HTR-8/SVneo (cell line): Measurements from ENCODE around the gene PITPNC1.
A peak's percentile ranks its signal among the peaks of the same experiment; 100 is the strongest.
"Not testable (repeated sequence)": the region's sequence is repeated elsewhere in the genome, so short reads cannot be mapped to it uniquely, and the experiment has no call there.

Experiments
- DNase-seq: peaks from one replicate; pipeline ENCODE4 v3.0.0; 2011; ENCODE audit warnings: low spot score, mixed read lengths; ENCODE audit not compliant: insufficient read length
- FAIRE-seq: peaks from 2 replicates; lab custom pipeline; 2011; peaks lifted over from hg19 to GRCh38; lab: Jason Lieb, UNC

The PITPNC1 gene

DNA sequence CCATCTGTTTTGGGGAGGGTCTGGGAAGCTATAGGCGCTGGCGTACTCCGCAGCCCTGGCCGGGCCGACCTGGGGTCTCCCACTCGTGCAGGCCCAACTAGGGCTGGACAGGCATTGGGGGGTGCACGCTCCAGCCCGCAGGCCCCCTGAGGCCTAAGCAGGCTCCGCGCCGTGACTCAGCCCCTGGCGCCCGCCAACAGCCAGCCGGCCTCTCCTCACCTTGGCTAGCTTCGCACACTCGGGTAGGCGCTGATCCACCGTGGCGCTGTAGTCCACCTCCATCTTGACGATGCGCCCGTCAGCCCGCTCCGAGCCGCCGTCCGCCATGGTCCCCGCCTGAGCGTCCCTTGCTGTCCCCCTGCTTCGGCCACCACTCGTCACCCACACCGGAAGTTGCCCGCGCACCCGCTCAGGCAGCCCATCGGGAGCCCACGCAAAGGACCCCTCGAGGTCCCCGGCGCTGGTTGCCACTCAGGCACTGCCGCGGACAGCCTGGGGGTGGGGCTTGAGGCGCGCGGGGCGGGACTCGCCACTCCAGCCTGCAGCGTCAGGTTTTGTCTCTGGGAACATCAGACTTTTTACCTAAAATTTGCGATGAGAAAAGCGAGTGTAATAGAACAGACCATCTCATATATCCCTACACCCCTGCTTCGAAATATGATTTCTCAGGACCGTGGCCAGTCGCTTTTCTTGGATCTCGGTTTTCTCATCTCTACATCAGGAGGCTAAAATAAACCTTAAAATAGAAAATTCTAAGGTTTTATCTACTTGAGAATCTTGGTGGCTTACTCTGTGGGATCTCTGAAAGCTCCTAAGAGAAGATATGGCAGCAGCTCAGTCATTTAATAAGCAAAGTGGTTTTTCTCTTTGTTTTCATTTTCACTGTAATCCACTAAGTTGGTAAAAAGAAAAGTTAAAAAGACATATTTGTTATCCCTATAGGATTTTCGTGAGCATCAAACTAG is 10.6 kb upstream of the PITPNC1 start, which contains the start of gene PSMD12:
Gene PSMD12, minus strand, starts transcription at position 385 of the 965 bp plus-strand sequence. Its CDS starts 58 bp downstream, at position 327.
- DNase-seq, result peak; percentile 96
- peak; percentile 83 for FAIRE-seq

DNA sequence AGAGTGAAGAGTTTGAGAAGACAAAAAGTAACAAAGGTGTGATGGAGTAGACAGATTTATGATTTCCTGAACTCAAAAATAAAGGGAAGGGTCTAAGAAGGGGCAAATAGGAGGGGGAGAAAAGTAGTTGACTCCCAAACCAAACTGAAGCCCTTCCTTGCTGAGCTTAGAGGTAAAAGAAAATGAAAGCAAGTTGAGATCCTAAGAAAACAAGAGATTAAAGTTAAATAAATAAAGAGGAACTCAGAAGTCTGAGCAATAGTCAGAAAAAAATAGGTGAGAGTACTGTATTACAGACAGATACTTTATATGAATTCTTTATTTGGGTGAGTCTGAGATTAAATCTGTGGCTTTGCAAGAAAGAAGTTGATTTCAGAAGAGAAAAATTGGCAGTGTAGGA is 7.4 kb upstream of the PITPNC1 start:
- FAIRE-seq, result no peak
- DNase-seq, result no peak

DNA sequence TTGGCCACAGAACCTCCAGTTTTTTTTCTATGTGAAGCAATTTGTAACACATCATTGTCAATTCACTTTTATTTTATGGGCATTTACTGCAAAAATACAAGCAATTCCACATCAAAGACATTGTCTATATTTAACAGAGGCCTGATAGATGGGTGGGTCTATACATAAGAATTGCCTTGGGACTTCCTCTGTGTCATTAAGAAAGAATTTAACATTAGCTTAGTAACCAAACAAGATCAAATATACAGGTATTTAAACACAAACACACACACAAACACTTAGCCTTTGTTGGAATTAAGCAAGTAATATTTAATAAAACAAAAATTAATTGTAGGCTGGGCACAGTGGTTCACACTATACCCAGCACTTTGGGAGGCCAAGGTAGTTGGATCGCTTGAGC is 4.3 kb upstream of the PITPNC1 start:
- DNase-seq (no peak), FAIRE-seq (no peak)

DNA sequence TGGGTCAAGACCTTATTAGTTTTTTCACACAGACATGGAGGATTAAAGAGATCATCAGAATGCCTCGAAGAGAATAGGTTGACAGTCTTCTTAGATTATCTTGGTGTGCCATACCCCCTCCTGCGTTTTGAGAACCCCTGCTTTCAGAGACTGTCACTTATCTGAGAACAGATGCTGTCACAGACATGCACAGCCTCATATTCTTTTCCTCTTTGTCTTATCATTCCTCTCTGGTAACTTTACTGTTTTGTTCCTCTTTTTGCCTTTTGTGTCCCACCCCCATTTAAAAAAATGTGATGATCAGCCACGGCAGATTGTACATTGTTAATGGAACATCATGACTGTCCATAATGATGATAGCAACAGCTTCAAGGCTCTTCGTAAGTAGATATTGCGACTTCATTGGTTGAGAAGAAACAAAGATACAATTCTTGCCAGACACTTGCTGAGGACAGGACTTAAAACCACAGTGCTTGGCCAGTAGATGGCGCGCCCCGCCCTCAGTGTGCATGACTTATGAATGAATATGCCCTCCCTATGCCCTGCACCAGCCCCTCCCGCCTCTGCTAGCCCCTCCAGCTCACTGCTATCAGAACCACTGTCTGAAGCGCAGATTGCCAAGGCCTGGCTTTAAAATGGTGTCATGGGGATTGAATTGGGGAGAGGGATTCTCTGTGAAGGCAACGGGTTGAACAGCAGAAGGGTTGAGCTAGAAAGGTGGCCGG is 2.6 kb upstream of the PITPNC1 start:
- DNase-seq, result peak; percentile 86
- peak; percentile 87 for FAIRE-seq

DNA sequence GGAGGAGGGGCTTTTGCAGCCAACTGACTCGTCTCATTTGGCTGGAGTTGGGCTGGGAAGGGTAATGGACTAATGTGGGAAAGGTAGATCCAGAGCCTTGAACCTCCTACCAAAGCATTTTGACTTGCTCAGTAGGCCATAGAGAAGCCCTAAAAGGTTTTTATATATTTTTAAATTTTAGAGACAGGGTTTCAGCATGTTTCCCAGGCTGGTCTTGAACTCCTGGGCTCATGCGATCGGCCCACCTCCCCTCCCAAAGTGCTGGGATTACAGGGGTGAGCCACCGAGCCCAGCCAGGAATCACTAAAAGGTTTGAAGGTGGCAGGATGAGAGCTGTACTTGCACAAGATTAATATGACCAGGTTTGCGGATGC is 2.0 kb upstream of the PITPNC1 start:
- FAIRE-seq (no peak), DNase-seq (no peak)

DNA sequence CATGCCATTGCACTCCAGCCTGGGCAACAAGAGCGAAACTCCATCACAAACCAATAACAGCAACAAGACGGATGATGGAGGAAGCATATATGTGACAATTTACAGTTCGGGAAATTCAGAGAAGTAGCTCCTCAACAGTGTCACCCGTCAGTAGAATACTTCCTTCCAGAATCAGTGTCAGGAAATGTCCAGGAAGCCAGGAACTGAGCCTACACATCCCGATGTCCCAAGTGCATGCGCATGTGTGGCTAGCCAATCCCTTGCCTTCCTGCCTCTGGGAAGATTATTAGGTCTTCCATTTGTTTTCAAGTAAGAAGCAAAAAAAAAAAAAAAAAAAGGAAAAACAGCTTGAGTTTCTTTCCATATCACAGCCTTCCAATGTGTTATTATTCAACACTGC is 1.4 kb upstream of the PITPNC1 start:
- DNase-seq (no peak), FAIRE-seq (no peak)

DNA sequence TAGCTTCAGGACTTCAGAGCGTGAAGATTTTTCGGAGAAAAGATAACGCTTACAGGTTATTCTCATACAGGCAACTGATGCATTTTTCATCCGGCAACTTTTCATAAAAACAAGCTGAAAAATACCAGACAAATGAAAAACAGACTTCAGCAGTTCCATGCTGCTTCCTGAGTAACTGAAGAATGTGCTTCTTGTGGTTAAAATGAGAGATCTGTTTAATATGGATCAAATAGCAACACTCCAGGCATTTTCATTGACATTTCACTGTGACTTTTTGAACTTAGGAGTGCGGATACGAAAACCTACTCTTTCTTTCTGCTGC is 705 bp upstream of the PITPNC1 start:
- DNase-seq, result no peak
- no peak for FAIRE-seq

DNA sequence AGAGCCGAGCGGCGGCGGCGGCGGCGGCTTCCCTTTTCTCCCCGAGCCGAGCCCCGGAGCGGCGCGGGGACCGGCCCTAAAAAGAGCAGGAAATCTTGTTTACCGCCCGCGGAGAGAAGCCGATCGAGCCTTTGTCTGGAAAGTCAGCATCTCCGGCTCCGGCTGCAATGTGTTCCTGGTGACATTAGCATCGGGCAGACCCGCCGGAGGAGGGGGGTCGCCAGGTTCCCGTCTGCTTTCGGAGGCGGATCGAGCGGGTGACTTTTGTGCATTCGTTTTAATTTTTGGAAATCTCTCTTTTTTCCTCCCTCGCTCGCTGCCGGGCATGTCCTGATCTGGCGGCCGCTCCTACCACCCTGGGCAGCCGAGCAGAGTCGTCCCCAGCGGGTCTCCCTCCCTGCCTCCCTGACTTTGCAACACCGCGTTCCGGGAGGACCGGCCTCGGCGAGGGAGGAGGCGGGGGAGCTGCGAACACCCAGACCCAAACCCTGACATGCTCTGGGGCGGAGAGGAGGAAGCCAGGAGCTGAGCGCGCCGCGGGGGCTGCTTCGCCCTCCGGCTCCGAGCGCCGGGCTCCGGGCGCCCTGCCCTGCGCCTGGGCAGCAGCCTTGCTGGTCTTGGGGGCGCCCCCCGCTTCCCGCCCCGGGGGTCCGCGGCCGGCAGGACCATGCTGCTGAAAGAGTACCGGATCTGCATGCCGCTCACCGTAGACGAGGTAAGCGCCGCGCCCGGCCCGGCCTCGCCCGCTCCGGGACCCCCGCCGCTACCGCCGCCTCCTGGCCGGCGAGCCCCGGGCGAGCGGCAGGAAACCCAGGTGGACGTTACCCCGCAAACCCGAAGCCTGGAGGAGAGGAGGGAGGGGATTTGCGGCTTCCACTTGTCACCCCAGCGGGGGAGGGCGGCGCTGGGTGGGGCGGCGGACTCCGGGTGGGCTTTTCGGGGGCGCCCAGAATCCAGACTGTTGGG is 690 bp downstream of the PITPNC1 start:
- DNase-seq (peak; percentile 43), FAIRE-seq (no peak)

DNA sequence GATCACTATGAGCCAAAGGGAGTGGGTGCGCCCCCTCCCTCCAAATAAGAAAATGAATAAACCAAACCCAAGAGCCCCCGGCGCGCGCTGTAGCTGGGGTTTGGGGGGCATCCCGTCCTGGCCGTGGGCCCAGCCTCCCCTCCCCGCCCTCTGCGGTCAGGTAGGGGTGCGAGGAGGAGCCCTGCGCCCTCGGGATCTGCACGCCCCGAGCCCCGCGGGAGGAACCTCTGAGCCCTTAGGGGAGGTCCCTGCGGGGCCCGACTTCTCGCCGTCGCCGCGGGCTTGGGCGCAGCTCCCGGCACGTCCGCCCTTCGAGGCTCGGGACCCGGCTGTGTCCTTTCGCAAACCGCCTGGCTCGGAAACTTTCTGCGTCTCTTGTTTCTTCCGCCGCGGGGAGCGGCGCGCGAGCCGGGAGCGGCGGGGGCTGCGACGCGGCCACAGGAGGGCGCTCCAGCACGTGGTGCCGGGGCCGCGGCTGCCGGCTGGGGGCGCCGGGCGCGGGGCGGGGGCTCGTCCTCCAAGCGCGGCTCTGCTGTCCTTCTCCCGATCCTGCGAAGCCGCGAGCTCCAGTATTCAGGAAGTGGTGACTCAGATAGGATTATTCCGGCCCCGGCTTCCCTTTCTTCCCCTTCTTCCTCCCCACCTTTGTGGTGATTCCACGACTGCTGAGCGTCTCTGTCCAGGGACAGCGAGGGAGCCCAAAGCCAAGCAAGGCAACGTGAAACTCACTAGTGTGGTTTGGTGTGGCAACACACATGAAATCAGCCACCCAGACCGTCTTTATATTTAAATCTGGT is 1.6 kb downstream of the PITPNC1 start:
- DNase-seq, result peak; percentile 82
- FAIRE-seq, result peak; percentile 95

DNA sequence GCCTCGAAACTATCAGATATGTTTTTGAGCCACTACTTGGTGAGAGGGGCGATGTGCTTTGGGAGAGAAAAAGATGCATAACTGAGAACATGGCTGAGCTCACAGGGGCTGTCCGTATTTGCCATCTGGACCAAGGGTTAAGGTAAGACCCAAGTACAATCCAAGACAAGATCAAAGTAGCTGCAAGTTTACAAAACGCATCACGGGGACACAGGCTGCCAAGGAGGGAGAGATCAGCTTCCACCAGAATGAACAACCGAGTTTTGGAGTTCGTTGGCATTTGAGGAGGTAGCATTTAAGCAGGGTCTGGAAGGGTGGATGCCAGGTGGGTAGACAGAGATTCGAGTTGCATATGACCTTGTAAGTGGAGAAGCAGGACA is 2.2 kb downstream of the PITPNC1 start:
- no peak for FAIRE-seq
- no peak for DNase-seq

DNA sequence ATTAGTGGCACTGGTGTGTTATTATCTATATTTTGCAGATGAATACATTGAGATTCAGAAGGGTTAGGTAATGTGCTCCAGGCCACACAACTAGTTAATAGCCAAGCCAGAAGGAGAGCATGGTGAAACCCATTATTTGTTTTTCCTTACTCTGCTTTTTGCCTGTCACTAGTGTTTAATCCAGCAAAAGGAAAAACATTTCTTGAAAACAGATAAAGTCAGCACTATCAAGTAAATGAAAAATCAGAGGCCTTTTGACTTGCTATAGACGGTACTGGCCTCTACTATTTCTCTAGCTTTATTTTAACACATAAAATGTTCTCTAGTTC is 4.8 kb downstream of the PITPNC1 start:
- DNase-seq (no peak), FAIRE-seq (no peak)

DNA sequence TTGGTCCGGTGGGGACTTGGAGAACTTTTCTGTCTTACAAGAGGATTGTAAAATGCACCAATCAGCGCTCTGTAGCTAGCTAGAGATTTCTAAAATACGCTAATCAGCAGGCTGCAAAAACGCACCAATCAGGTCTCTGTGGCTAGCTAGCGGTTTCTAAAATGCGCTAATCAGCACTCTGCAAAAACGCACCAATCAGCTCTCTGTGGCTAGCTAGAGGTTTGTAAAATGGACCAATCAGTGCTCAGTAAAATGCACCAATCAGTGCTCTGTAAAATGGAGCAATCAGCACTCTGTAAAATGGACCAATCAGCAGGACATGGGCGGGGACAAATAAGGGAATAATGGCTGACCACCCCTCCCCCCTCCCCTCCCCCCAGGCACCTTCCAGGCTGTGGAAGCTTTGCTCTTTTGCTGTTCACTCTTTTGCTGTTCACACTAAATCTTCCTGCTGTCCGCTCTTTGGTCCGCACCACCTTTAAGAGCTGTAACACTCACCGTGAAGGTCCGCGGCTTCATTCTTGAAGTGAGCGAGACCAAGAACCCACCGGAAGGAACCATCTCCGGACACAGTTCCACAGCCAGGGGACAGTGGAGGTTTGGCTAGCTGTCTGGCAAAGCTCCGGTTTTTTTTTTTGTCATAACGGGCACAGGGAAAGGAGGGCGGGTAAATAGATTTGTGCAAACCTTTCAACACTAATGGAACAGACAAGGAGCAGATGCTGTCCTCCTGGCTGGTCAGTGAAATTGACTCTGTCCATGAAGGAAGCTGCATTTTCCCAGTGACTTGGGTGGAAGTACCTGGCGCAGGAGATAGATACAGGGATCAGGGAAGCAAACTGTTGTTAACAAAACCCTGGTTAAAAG is 8.3 kb downstream of the PITPNC1 start:
- FAIRE-seq, result no peak
- DNase-seq, result no peak

DNA sequence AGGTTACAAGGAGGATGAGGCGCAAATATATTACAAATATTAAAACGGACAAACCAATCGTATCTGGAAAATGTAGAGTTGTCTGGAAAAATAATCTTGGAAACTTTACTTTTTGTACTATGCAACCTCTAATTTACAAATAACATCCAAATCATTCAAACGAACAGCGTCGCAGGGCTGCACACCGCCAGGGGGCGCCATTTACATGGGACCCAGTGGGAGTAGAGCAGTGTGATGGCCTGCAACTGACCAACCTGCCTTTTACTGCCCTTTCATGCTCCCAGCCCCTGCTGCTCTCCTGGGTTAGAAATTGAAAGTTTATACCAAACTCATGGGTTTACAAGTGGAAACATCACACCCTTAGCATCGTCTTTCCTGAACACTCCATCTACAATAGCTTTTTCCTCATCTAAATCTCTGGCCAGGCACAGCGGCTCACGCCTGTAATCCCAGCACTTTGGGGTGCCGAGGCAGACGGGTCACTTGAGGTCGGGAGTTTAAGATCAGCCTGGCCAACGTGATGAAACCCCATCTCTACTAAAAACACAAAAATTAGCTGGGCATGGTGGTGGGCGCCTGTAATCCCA is 10.0 kb downstream of the PITPNC1 start:
- DNase-seq, result peak; percentile 67
- FAIRE-seq, result no peak

DNA sequence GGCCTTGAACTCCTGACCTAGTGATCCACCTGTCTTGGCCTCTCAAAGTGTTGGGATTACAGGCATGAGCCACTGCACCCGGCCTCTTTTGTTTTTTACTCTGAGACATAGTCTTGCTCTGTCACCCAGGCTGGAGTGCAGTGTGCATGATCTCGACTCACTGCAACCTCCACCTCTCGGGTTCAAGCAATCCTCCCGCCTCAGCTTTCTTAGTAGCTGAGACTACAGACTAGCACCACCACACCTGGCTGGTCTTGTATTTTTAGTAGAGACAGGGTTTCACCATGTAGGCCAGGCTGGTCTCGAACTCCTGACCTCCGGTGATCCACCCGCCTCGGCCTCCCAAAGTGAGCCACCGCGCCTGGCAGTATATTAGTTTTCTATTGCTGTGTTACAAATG is 11.5 kb downstream of the PITPNC1 start:
- not testable (repeated sequence) for FAIRE-seq, DNase-seq

DNA sequence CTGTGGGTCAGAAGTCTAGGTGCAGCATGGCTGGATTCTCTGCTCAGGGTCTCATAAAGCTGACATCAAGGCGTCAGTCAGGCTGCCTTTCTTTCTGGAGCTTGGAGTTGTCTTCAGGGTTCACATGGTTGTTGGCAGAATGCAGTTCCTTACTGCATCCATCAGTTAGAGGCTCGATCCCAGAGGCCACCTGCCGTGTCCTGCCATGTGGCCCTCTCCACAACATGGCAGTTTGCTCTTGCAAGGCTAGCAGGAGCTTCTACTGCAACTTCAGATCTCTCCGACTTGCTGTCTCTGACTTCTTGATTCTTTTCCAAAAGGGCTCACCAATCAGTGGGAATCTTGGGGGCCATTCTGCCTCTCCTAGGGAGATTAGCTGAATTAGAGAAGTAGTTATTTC is 11.9 kb downstream of the PITPNC1 start:
- FAIRE-seq, result no peak
- no peak for DNase-seq

DNA sequence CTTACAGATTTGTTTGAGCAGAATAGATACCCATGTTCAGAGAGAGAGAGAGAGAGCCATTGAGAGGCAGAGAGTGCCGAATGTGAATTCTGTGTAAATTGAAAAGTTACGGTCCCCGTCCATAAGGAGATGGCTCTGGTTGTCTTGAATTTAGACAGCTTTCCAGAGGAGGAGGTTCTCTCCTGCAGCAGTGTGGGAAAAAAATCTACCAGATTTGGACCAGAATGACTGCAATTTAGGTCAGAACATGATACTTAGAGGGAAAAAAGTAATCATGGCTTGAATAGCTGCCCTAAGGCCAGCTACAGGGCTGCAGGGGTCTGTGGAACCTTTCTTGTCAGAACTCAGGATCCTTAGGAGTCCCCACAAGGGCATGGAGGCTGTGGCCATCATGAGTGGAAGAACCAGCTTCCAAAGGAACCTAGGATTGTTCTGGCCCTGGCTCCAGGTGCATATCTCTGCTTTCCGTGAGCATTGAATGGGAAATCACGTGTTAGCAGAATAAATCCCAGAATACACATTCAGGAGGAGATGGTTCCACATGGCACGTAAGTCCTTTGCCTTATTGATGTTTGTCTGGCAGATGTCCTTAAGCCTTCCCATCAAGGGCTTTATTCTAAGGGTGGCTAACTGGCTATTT is 13.0 kb downstream of the PITPNC1 start:
- DNase-seq, result no peak
- no peak for FAIRE-seq

DNA sequence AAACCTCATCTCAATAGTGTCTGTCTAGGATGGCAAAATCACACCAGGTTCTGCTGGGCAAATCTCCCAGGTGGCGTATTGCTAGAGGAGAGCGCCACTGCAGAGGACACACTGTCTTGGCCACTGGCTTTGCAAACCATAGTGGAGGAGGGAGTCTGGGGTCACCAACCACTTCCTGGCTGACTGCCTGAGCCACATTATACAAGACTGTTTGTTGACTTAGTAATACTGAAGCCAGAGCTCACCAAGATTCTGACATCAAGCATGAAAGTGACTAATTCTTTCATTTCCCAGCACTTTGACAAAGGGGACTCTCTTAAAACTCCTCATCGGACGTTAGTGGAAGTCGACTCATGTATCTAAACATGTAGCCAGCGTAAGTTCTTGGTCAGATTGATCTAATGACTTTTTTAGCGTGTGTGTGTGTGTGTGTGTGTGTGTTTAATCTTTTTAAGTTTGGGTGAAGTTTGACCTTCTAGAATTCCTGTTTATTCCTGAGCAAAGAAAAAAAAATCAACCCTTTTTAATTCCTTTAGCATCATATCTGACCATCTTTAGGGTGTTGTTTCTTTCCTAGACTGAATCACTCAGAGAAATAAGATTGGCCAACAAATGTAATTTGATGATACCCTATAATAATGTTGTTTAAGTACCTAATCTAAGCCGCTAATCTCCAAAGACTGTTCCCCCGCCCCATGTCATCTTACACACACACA is 13.7 kb downstream of the PITPNC1 start:
- DNase-seq (peak; percentile 73), FAIRE-seq (peak; percentile 52)
